HG03108 (cell line): ENCODE measurements around the gene SCO2.
"Not testable (repeated sequence)": the region's sequence is repeated elsewhere in the genome, so short reads cannot be mapped to it uniquely, and the experiment has no call there.

Experiments
- ATAC-seq: cut with Tn5 transposase; IDR thresholded peaks from one replicate; pipeline ENCODE4 v1.9.1; 2021; ENCODE audit warnings: moderate library complexity; ENCODE audit not compliant: unreplicated experiment

The SCO2 gene

DNA sequence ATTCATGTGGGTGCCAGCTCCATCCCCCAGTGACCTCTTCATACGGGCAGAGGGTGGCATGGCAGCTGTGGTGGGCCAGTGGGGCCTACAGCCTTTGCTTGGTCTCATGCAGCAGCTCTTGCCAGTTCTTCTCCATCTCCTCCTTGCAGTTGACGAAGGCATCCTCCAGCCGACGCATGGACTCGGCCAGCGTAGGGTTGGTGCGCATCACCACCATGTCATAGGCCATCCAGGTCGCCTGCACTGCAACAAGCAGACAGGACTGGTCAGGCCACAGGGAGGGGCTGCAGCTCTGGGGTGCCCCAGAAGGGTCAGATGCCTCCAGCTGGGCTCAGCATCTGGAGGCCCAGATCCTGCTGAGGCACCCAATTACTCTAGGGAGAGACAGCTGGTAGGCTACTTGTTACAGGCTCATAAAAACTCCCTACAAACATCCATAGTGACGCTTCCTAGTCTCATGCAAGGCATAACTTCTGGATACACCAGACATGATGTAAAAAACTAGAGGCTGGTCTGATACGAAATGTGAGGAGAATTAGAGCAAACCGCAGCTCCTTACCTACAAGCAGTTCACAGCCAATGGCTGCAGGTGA lies 25.9 kb upstream of the SCO2 start:
- ATAC-seq: no peak

DNA sequence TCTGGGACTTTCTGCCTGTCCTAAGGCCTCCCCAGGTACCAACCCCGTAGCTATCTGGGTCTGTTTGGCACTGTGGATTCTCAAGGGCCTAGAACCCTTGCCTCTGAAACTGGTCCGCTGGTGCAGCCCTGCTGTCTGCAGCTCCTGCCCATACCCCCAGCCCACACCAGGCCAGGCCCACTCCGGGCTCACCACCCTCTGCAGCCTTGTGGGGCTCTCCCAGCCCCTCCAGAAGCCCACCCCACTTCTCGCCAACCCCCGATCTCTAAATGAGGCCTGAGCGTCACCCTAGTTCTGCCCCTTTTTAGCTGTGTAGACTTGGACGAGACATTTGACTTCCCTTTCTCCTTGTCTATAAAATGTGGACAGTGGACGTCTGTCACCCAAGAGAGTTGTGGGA lies 25.0 kb upstream of the SCO2 start:
- no peak for ATAC-seq

- no peak for ATAC-seq
Measured at GRCh38 chr22:50548921-50549790, 23.8 kb upstream of the SCO2 start.

DNA sequence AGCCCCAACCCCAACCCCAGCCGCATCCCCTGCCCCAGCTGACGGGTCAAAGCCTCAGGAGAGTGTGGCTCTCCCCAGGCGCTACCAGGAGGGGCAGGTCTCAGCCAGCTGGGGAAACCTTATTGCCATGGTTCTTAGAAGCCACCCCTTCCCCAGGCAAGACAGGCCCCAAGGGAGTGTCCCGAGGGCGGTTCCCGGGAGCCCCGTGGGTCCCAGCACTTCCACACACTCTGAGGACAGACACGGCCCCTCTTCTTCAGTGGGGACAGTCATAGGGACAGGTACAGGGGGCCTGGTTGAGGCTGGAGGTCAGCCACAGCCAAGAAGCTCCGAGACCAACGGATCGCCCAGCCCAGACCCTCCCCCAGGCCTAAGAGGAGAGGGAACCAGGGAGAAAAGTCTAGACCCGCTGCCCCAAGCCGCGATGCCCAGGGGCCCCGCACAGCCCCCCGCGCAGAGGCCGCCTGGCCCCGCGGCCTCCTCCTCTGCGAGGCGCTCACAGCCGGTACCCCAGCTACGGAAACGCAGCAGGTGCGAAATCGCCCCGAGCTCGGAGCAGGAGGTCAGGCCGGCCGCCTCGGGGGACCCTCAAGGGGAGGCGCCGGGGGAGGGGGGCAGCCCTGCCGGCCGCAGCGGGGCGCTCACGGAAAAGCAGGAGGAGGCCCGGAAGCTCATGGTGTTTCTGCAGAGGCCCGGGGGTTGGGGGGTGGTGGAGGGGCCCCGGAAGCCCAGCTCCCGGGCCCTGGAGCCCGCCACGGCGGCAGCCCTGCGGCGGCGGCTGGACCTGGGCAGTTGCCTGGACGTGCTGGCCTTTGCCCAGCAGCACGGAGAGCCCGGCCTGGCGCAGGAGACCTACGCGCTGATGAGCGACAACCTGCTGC lies 22.9 kb upstream of the SCO2 start:
- no peak for ATAC-seq

DNA sequence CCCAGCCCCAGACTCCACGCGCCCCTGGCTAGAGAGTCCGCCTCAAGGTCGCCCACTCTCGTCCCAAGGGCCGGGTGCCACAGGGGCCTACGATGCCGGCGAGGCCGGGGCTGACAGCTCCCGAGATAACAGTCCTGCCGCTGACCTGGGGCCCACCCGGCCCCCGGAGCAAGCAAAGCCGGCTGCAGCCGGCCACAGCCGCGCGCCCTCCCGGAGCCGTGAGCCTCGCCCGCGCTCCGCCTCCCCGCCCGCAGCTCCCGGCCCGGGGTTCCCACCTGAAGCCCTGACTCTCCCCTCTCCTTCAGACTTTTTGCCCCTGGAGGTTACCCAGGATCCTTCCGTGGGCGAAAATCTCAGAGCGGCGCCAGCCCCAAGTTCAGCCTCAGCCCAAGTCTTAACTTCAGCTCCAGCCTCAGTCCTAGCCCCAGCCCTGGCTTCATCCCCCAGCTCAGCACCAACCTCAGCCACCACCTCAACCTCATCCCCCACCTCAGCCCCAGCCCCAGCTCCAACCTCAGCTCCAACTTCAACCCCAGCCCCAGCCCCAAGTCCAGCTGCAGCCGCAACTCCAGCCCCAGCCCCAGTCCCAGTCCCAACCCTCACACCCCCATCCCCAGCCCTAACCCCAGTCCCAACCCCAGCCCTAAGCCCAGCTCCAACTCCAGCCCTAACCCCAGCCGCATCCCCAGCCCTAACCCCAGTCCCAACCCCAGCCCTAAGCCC lies 22.0 kb upstream of the SCO2 start:
- ATAC-seq: no peak

DNA sequence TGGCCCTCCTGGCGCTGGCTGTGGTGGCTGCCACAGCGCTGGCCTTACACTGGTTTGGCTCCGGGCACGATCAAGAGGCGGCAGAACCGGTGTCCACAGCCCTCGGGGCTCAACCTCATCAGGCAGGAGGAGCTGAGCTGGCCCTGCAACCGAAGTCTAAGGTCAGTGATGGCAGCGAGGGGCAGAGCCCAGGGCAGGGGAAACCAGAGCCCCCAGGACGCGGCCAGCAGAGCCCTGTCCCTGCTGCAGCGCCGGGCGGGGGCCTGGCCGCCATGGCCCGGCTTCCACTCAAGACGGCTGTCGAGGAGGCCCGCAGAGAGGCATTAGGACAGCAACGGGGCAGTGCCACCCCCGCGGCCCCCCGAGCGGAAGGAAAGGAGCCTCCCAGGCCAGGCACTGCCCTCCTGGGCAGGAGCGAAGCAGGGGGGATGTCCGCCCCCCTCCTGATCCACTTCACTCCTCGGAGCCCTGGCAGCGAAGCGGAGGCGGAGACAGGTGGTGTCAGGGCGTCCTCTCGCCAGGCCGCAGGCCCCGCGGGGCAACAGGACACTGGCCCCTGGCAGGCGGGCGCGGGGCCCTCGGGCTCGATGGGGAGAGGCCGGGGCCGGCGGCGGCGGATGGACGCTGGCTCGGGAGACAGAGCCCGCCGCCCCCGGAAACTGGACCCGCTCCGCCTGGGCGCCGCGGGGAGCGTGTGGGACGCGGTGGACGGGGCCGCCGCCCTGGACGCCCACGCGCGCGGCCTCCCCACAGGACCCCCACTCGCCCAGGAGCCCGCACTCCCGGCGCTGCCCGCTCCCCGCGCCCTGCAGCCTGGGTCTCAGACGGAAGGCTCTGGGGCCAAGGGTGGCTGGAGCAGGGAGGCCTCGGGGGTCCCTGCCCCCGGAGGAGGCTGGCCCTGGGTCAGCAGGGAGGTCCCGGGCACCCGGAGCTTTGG lies 21.2 kb upstream of the SCO2 start:
- no peak for ATAC-seq

DNA sequence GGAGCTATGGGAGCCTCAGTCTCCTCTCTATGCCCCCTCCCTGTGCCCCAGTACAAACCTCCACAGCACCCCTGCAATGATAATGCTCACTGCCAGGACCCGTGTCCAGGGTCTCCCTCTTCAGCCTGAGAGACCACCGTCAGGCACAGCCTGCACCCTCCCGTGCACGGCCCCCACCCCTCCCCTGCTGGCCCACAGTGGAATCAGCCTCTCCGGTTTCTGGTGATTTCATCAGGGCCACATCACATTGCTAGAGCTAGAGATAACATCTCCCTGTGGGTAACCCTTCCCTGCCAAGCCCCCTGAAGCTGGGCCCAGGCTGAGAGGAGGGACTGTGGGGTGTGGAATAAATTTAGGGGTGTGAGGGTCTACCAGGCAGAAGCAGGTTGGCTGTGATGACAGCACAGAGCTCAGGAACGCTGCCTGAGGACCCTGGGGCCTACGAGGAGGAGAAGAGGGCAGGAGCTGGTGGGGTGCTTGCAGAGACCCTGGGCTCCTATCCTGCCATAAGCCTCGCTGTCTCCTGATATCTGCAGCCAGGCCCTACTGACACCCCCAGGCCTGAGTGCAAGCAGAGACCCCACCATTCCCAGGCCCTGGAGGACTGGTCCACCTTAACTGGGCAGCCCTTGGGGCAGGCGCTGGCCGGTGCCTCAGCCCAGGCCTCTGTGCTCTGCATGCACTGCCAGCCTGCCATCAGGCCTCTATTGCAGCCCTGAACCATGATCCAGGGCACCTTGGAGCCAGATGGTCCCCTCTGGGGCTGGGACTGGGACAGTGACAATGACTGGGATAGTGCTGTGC lies 20.3 kb upstream of the SCO2 start, which contains the start of gene KLHDC7B:
Gene KLHDC7B (plus strand): TSS at position 378 of the 804 bp plus-strand sequence. CDS start 345 bp downstream, at position 723.
- no peak for ATAC-seq

DNA sequence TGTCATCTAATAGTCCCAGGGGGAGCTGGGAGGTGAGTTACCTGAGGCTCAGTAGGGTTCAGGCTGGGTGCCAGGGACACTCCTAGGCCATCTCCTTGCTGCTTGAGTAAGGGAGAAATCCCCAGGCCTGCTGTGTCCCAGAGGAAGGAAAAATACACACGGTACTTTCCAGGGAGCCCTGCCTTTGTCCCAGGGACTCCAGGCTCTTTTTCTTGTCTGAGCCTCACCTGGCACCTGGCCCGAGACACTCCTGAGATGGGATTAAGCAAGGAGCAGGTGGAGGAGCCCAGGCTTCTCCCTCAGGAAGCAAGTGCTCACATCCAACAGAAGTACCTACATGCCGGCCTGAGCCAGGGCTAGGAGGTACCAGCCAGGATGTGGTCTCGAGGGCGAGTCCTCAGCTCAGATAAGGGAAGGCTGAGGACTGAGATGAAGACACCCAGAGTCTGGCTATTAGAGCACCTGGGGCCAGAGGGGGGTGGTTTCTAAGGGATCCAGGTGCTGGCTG lies 19.4 kb upstream of the SCO2 start:
- ATAC-seq: no peak

GRCh38 chr22:50544078-50544745 lies 18.8 kb upstream of the SCO2 start:
- no peak for ATAC-seq

DNA sequence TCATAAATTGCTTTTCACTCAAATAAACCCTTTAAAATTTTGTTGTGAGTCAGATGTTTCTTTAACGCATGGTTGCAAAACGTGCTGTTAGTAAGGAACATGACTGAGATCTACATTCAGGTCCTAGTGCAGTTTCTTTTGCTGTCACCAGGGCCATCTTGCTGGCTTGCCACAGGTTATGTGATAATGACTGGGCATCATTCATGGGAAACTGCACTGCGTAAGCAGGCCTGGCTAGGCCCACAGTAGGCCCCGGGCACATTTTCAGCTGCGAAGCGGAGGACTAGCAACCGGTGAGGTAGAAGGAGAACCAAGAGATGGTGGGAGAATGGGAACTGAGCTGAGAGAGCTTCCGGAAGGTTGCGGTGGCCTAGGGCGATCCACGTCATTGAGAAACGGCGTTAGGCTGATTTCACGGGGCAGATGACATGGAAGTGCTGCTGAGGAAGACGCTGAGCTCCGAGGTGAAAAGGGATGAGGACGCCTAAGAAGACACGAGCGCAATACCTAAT lies 17.1 kb upstream of the SCO2 start:
- ATAC-seq: no peak

GRCh38 chr22:50541667-50542026 lies 16.2 kb upstream of the SCO2 start:
- not testable (repeated sequence) for ATAC-seq

- no peak for ATAC-seq
Measured at GRCh38 chr22:50540381-50540780, 15.0 kb upstream of the SCO2 start.

- no peak for ATAC-seq
Measured at GRCh38 chr22:50537765-50538164, 12.4 kb upstream of the SCO2 start.

- no peak for ATAC-seq
Measured at GRCh38 chr22:50536226-50536625, 10.8 kb upstream of the SCO2 start.

DNA sequence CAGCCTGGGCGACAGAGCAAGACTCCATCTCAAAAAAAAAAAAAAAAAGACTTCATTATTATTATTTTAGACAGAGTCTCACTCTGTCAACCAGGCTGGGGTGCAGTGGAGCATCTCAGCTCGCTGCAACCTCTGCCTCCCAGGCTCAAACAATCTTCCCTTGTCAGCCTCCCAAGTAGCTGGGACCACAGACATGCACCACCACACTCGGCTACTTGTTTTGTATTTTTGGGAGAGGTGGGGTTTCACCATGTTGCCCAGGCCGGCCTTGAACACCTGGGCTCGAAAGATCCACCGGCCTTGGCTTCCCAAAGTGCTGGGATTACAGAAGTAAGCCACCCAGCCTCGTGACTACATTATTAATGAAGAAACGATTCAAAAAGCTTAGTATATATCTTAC lies 9.7 kb upstream of the SCO2 start:
- no peak for ATAC-seq

- not testable (repeated sequence) for ATAC-seq
Measured at GRCh38 chr22:50533856-50534711, 8.7 kb upstream of the SCO2 start.
